ENCODE data around the gene ODC1.

ODC1 gene

DNA sequence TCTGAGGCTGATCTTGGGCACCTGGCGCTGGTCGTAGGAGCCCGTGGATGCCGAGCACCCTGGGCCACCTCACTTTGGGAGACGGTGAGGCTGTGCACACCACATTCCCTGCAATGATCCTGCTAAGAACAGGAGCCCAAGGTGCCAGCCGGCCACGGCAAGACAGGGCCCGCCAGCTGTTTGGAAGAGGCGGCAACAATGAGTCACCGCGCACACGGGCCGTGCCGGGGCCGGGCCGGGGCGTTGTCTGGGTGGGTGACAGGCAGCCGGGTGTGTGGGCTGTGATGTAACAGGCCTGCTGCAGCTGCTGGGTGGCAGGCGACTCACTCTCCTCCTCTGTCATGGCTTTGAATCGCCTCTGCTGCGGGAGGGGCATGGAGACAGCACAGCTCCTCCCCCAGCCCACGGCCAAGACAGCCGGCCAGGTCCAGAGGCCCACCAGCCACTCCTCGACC, 49.7 kb upstream of the ODC1 start (continued):
- TF ChIP-seq, protein P1, sequence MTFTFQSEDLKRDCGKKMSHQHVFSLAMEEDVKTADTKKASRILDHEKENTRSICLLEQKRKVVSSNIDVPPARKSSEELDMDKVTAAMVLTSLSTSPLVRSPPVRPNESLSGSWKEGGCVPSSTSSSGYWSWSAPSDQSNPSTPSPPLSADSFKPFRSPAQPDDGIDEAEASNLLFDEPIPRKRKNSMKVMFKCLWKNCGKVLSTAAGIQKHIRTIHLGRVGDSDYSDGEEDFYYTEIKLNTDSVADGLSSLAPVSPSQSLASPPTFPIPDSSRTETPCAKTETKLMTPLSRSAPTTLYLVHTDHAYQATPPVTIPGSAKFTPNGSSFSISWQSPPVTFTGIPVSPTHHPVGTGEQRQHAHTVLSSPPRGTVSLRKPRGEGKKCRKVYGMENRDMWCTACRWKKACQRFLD (tag by site-specific recombination; IDR thresholded peaks at IDR 0.05), result no peak
- TF ChIP-seq ZNF530 (tag by site-specific recombination; IDR thresholded peaks at IDR 0.05; ENCODE audit: low read depth) (no peak), ZNF510 (tag by site-specific recombination; IDR thresholded peaks at IDR 0.05; ENCODE audit: insufficient replicate concordance) (no peak), ZNF274 (IDR thresholded peaks at IDR 0.05; ENCODE audit: low read length) (no peak), ZNF274 (tag by site-specific recombination; IDR thresholded peaks at IDR 0.05; ENCODE audit: borderline replicate concordance) (no peak), ZNF48 (tag by site-specific recombination; IDR thresholded peaks at IDR 0.05) (no peak), GFI1B (tag by site-specific recombination; IDR thresholded peaks at IDR 0.05) (no peak), ZNF155 (tag by site-specific recombination; IDR thresholded peaks at IDR 0.05) (no peak), GLIS2 (tag by site-specific recombination; IDR thresholded peaks at IDR 0.05) (peak; percentile 60; the same call in 1 of the 2 replicates), TRIM28 (IDR thresholded peaks at IDR 0.05; ENCODE audit: borderline replicate concordance, low read length) (no peak), ZFHX2 (tag by site-specific recombination; conservative IDR thresholded peaks at IDR 0.05) (peak; percentile 95), ZNF433 (tag by site-specific recombination; IDR thresholded peaks at IDR 0.05; ENCODE audit: low read depth) (no peak), ZNF670 (tag by site-specific recombination; IDR thresholded peaks at IDR 0.05; ENCODE audit: low read depth) (no peak), ZNF747 (tag by site-specific recombination; IDR thresholded peaks at IDR 0.05) (no peak), ZNF785 (tag by site-specific recombination; IDR thresholded peaks at IDR 0.05) (no peak), ZNF214 (tag by site-specific recombination; IDR thresholded peaks at IDR 0.05; ENCODE audit: borderline replicate concordance) (no peak), SCRT2 (tag by site-specific recombination; IDR thresholded peaks at IDR 0.05) (no peak; the same call in none of the 2 replicates), ZNF549 (tag by site-specific recombination; IDR thresholded peaks at IDR 0.05) (no peak)
- TF ChIP-seq, protein P2, sequence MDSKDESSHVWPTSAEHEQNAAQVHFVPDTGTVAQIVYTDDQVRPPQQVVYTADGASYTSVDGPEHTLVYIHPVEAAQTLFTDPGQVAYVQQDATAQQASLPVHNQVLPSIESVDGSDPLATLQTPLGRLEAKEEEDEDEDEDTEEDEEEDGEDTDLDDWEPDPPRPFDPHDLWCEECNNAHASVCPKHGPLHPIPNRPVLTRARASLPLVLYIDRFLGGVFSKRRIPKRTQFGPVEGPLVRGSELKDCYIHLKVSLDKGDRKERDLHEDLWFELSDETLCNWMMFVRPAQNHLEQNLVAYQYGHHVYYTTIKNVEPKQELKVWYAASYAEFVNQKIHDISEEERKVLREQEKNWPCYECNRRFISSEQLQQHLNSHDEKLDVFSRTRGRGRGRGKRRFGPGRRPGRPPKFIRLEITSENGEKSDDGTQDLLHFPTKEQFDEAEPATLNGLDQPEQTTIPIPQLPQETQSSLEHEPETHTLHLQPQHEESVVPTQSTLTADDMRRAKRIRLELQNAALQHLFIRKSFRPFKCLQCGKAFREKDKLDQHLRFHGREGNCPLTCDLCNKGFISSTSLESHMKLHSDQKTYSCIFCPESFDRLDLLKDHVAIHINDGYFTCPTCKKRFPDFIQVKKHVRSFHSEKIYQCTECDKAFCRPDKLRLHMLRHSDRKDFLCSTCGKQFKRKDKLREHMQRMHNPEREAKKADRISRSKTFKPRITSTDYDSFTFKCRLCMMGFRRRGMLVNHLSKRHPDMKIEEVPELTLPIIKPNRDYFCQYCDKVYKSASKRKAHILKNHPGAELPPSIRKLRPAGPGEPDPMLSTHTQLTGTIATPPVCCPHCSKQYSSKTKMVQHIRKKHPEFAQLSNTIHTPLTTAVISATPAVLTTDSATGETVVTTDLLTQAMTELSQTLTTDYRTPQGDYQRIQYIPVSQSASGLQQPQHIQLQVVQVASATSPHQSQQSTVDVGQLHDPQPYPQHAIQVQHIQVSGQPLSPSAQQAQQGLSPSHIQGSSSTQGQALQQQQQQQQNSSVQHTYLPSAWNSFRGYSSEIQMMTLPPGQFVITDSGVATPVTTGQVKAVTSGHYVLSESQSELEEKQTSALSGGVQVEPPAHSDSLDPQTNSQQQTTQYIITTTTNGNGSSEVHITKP (tag by site-specific recombination; IDR thresholded peaks at IDR 0.05), result 0 out of 2 replicates have a peak, but pooled peaks have one; percentile 12
- TF ChIP-seq, protein P3, sequence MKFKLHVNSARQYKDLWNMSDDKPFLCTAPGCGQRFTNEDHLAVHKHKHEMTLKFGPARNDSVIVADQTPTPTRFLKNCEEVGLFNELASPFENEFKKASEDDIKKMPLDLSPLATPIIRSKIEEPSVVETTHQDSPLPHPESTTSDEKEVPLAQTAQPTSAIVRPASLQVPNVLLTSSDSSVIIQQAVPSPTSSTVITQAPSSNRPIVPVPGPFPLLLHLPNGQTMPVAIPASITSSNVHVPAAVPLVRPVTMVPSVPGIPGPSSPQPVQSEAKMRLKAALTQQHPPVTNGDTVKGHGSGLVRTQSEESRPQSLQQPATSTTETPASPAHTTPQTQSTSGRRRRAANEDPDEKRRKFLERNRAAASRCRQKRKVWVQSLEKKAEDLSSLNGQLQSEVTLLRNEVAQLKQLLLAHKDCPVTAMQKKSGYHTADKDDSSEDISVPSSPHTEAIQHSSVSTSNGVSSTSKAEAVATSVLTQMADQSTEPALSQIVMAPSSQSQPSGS (tag by site-specific recombination; IDR thresholded peaks at IDR 0.05; ENCODE audit: low read depth), result no peak
- TF ChIP-seq, protein P4, sequence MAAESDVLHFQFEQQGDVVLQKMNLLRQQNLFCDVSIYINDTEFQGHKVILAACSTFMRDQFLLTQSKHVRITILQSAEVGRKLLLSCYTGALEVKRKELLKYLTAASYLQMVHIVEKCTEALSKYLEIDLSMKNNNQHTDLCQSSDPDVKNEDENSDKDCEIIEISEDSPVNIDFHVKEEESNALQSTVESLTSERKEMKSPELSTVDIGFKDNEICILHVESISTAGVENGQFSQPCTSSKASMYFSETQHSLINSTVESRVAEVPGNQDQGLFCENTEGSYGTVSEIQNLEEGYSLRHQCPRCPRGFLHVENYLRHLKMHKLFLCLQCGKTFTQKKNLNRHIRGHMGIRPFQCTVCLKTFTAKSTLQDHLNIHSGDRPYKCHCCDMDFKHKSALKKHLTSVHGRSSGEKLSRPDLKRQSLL (tag by site-specific recombination; IDR thresholded peaks at IDR 0.05), result no peak
- TF ChIP-seq, protein P5, sequence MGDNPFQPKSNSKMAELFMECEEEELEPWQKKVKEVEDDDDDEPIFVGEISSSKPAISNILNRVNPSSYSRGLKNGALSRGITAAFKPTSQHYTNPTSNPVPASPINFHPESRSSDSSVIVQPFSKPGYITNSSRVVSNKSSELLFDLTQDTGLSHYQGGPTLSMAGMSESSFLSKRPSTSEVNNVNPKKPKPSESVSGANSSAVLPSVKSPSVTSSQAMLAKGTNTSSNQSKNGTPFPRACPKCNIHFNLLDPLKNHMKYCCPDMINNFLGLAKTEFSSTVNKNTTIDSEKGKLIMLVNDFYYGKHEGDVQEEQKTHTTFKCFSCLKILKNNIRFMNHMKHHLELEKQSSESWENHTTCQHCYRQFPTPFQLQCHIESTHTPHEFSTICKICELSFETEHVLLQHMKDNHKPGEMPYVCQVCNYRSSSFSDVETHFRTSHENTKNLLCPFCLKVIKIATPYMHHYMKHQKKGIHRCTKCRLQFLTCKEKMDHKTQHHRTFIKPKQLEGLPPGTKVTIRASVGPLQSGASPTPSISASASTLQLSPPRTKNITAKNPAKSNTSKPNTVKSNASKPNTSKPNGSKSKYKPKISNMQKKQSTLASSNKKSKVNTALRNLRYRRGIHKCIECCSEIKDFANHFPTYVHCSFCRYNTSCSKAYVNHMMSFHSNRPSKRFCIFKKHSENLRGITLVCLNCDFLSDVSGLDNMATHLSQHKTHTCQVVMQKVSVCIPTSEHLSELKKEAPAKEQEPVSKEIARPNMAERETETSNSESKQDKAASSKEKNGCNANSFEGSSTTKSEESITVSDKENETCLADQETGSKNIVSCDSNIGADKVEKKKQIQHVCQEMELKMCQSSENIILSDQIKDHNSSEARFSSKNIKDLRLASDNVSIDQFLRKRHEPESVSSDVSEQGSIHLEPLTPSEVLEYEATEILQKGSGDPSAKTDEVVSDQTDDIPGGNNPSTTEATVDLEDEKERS (tag by site-specific recombination; IDR thresholded peaks at IDR 0.05), result no peak
- TF ChIP-seq, protein P6, sequence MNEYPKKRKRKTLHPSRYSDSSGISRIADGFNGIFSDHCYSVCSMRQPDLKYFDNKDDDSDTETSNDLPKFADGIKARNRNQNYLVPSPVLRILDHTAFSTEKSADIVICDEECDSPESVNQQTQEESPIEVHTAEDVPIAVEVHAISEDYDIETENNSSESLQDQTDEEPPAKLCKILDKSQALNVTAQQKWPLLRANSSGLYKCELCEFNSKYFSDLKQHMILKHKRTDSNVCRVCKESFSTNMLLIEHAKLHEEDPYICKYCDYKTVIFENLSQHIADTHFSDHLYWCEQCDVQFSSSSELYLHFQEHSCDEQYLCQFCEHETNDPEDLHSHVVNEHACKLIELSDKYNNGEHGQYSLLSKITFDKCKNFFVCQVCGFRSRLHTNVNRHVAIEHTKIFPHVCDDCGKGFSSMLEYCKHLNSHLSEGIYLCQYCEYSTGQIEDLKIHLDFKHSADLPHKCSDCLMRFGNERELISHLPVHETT (tag by site-specific recombination; IDR thresholded peaks at IDR 0.05), result no peak
- TF ChIP-seq, protein P7, sequence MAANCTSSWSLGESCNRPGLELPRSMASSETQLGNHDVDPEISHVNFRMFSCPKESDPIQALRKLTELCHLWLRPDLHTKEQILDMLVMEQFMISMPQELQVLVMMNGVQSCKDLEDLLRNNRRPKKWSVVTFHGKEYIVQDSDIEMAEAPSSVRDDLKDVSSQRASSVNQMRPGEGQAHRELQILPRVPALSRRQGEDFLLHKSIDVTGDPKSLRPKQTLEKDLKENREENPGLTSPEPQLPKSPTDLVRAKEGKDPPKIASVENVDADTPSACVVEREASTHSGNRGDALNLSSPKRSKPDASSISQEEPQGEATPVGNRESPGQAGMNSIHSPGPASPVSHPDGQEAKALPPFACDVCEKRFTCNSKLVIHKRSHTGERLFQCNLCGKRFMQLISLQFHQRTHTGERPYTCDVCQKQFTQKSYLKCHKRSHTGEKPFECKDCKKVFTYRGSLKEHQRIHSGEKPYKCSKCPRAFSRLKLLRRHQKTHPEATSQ (tag by site-specific recombination; IDR thresholded peaks at IDR 0.05), result no peak
